C1 segment of cervical spinal cord (tissue), 14 donors: Measurements from ENCODE around the gene ISM2.

Source experiments
- DNase-seq, 14 donors: peaks; one replicate each; lab custom pipeline; 2025; lab: John Stamatoyannopoulos, UW

ISM2 gene

GRCh38 chr14:77469067-77469505, 29.5 kb downstream of the ISM2 start:
- DNase-seq = no peak

- DNase-seq = no peak
These were observed 30.8 kb downstream of the ISM2 start for GRCh38 chr14:77467801-77468200.

GRCh38 chr14:77459072-77459723, 39.4 kb downstream of the ISM2 start:
- peak in 11 of 14 donors; percentile 8 to 56 (median 22) for DNase-seq

- peak in 4 of 14 donors; percentile 45 to 80 (median 64) for DNase-seq
These were observed 40.2 kb downstream of the ISM2 start for GRCh38 chr14:77458249-77458950.

- DNase-seq = peak; percentile 85 to 100 (median 97)
These were observed 40.9 kb downstream of the ISM2 start, which contains the start of the genes AHSA1 and VIPAS39 for GRCh38 chr14:77457522-77458248. Gene AHSA1, plus strand, starts transcription at chr14:77458093. Its CDS starts 97 bp downstream, at chr14:77458190. Gene VIPAS39, minus strand, starts transcription at chr14:77457601. Its CDS starts 3,499 bp downstream, at chr14:77454102.

- no peak for DNase-seq
These were observed 41.5 kb downstream of the ISM2 start for GRCh38 chr14:77457115-77457521.

GRCh38 chr14:77455966-77456640, 42.5 kb downstream of the ISM2 start:
- no peak for DNase-seq

GRCh38 chr14:77442196-77442595, 56.4 kb downstream of the ISM2 start:
- DNase-seq = no peak

GRCh38 chr14:77439861-77440260, 58.8 kb downstream of the ISM2 start:
- DNase-seq = no peak

- DNase-seq = no peak
These were observed 60.0 kb downstream of the ISM2 start for GRCh38 chr14:77438596-77438995.

- no peak for DNase-seq
These were observed 62.6 kb downstream of the ISM2 start for GRCh38 chr14:77436042-77436441.

GRCh38 chr14:77426396-77426795, 72.2 kb downstream of the ISM2 start:
- DNase-seq = no peak

GRCh38 chr14:77424862-77425261, 73.8 kb downstream of the ISM2 start:
- no peak for DNase-seq
